RPMI8226 (cell line): Measurements from ENCODE around the gene LPAR6.

Experiments used
- DNase-seq: peaks from one replicate; pipeline ENCODE4 v3.0.0-alpha.2; 2015

LPAR6 gene

GRCh38 chr13:48414501-48414900 is 1.6 kb upstream of the LPAR6 start:
- DNase-seq: no peak

GRCh38 chr13:48411841-48412531 is 927 bp downstream of the LPAR6 start:
- DNase-seq: no peak

- DNase-seq: no peak
Observed at GRCh38 chr13:48411147-48411794, 1.6 kb downstream of the LPAR6 start.

DNA sequence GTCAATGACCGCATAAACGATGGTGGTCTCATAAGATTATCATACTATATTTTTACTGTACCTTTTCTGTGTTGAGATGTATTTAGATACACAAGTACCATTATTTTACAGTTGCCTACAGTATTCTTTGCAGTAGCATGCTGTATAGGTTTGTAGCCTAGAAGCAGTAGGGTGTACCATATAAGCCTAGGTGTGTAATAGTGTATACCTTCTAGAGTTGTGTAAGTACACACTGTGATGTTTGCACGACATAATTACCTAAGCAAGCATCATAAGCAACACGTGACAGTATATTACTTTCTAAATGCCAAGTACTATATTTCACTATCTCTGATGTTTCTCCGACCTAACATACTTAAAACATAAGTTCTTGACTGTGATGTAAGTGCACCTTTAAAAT is 2.7 kb downstream of the LPAR6 start:
- no peak for DNase-seq

GRCh38 chr13:48405875-48406274 is 7.0 kb downstream of the LPAR6 start:
- DNase-seq: no peak

DNA sequence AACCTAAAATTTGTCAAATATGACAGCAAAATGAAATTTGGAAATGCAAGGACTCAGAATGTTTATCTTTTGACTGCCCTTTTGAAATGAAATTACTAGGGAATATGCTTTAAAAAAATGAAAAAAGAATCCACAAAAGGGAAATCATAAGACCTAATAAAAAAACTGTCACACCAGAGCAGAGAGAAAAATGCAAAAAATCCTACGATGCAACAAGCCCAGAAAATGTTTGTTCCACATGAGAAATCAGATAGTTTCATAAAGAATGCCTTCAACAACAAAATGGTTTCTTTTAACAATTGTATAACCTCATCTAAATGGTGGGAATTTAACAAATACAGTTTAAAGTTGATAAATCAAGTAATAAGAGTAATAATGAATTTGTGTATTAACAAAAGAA is 8.0 kb downstream of the LPAR6 start:
- DNase-seq: no peak

GRCh38 chr13:48403913-48404312 is 9.0 kb downstream of the LPAR6 start:
- no peak for DNase-seq

- DNase-seq: no peak
Observed at GRCh38 chr13:48403151-48403631, 9.7 kb downstream of the LPAR6 start.

DNA sequence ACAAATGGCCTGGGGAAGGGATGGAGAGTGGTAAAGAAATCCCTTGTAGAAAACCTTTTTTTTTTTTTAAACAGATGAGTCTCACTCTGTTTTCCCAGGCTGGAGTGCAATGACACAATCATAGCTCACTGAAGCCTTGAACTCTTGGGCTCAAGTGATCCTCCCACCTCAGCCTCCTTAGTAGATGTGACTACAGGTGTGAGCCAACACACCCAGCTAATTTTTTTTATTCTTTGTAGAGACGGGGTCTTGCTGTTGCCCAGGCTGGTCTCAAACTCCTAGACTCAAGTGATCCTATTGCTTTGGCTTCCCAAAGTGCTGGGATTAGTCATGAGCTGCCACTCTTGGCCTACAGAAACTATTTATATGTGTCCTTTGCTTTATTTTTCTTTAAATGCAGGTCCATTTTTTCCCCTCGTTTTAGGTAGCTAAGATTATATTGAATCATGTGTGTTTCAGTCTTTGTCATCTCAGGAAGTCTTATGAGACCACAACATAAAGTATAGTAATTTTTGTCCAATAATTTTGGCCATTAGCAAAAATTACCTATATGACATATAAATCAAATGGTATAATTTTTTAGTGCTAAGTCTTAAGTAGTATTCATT is 10.5 kb downstream of the LPAR6 start:
- no peak for DNase-seq

DNA sequence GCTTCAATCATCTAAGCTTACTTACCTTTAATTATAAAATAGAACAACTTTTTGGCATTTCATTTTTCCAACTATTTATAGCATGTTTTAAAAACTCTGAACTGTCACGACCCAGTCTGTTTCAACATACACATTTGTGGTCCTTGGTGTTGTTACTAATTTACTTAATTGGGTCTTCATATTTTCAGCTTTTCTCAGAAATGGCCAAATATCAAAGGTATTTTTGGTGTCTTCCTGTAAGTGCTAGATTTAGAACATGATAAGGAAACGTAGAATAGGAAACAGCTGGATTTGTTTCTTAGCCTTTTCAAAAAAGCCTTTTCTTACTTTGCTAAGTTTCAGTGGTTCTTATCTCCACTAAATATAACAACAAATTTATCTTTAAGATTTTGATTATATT is 11.4 kb downstream of the LPAR6 start:
- DNase-seq: no peak

DNA sequence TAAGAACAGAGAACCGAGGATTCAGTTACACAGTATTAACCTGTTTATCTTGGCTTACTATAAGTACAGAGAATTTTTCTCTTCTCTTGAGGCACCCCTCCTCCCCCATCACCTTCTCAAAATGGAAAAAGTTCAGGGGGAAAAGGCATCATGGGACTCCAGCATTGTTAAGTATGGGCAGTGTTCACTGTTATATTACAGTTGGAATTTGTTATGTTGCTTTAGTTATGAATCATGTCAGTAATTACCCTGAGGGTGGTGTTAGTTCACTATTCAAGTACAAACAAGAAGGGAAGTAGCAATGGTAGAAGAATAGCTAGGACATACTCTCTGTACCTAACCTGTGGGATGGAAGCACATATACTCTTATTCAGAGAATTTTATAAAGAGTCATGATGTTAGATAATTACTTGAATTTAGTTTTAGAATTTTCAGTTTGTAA is 12.0 kb downstream of the LPAR6 start:
- DNase-seq: peak; percentile 10

DNA sequence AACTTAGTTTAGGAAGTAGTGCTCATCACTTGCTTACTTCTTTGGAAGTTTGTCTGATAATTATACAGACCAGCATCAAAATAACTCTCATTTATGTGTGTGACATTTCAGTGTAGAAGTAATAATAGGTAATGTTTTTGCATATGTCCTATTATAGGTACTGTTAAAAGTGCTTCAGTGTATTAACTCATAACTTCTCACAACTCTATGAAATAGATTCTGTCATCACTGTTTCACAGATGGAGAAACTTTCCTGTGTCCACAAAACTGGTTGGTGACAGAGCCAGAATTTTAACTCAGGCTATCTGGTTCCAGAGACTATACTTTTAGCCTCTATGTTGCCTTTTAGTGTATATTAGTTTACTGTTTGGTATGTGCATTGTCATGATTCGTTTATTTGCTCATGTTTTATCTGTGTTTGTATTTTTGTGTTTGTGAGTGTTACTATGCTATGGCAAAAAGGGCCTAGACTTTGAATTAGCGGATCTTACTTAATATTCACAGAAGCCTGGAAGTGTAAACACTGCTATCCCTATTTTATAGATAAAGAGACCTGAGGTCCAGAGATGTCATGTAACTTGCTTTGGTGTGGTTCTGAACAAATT is 12.7 kb downstream of the LPAR6 start:
- DNase-seq: no peak

- no peak for DNase-seq
Observed at GRCh38 chr13:48398450-48399095, 14.3 kb downstream of the LPAR6 start.

- no peak for DNase-seq
Observed at GRCh38 chr13:48397744-48398143, 15.2 kb downstream of the LPAR6 start.

- no peak for DNase-seq
Observed at GRCh38 chr13:48393698-48394085, 19.2 kb downstream of the LPAR6 start.

DNA sequence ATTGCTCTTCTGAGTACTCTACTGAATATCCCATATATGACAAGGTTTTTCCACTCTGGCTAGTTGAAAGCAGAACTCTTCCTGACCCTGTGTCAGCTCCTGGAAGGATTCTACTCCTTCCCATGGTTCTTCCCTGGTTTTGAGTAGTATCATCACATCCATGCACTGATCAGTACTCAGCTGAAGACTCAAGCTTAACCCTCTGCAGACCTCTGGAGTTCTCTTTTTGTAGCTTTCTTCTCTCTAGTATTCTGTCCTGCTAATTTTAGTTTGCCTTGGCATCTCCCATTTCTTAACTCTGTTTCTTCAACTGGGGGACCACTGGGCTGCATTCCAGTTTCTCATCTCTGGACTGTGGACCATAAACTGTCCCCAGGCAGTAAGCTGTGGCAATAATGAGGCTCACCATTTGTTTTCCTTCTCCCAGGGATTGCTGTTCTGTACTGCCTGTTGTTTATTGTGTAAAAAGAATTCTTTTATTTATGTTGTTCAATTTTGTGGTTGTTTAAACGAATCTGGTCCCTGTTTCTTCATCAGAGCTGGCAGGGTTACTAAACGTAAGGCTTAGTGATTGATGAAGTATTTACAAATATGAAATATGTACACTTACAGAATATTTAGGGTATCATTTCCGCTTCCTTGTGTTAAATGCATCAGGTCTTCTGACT is 19.7 kb downstream of the LPAR6 start:
- no peak for DNase-seq

DNA sequence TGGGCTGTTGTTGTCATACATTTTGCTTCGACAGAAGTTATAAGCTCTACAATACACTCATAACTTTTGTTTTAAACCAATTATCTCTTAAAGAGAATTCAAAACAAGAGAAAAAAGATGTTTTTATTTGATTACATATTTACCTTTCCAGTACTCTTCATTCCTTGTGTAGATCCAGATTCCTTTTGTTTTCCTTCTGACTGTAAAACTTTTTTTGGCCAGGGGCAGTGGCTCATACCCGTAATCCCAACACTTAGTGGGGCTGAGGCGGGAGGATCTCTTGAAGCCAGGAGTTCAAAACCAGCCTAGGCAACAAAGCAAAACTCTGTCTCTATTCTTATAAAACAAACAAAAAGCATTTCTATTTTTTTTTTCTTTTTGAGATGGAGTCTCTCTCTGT is 21.7 kb downstream of the LPAR6 start:
- DNase-seq: no peak

GRCh38 chr13:48386816-48387215 is 26.1 kb downstream of the LPAR6 start:
- DNase-seq: no peak

DNA sequence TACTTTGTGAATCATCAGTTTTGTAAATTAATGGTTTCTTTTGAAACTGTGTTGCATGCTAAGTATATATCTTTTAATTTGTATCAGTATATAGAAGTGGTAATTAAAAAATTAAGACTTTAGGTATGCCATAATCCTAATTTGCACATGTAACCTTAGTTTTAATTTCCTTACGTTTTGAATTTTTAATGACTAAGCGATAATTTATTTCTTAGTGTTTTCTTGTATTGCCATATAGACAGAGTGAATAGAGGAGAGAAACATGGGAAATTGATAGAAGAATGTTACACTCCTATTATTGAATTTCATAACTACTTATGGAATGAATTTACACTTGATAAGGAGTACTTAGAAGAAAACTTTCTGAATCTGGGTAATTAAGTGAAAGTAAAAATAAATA is 29.5 kb downstream of the LPAR6 start:
- DNase-seq: no peak

DNA sequence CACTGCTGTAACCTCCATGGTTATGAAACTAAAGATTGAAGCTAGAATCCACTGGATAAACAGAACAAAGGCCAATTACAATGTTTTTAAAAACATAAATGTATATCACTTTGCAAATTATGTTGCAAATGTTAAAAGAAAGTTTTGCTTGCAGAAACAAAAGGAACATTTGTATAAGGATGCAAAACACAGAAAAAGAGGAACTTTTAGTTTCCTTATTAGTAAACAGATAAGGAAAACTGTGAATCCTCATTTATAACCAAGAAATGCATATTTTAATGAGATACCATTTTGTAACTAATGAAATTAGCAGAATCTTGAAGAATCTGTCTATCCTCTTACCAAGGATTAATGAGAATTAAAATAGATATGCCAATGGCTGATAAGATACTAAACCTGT is 32.3 kb downstream of the LPAR6 start:
- DNase-seq: no peak

DNA sequence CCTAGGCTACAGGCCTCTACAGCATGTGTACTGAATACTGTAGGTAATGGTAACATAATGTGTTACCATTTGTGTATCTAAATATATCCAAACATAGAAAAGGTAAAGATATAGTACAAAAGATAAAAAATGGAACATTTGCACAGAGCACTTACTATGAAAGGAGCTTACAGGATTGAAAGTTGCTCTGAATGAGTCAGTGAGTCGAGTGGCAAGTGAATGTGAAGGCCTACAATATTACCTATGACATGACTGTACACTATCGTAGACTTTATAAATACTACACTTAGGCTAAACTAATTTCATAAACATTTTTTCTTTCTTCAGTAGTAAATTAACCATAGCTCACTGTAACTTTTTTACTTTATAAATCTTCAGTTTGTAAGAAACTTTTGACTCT is 35.1 kb downstream of the LPAR6 start:
- DNase-seq: no peak

- no peak for DNase-seq
Observed at GRCh38 chr13:48370815-48371214, 42.1 kb downstream of the LPAR6 start.

- no peak for DNase-seq
Observed at GRCh38 chr13:48369988-48370387, 42.9 kb downstream of the LPAR6 start.
